Type B pancreatic cell (in vitro differentiated cells): ENCODE data around the gene CATSPERZ. TPM values are rescaled to one million over a fixed set of nuclear protein-coding genes. Genes with fewer than 3 reads are reported as not detected.
A peak's percentile ranks its signal among the peaks of the same experiment; 100 is the strongest.

Experiments
- DNase-seq: peaks from one replicate; pipeline ENCODE4 v3.0.0; 2021; ENCODE audit warnings: mixed read lengths; ENCODE audit not compliant: unreplicated experiment; ENCODE audit errors: extremely low spot score
- H3K27ac Mint-ChIP-seq: 2 replicates; pipeline ENCODE4 v1.8.0; 2021; ENCODE audit warnings: mild to moderate bottlenecking, mixed read lengths
- H3K27me3 Mint-ChIP-seq: 2 replicates; pipeline ENCODE4 v1.8.0; 2021; ENCODE audit warnings: mixed read lengths
- H3K36me3 Mint-ChIP-seq: 2 replicates; pipeline ENCODE4 v1.8.0; 2021; ENCODE audit warnings: mixed read lengths
- H3K4me1 Mint-ChIP-seq: one replicate; pipeline ENCODE4 v1.8.0; 2021; ENCODE audit warnings: mixed read lengths; ENCODE audit not compliant: unreplicated experiment
- H3K4me3 Mint-ChIP-seq: 2 replicates; pipeline ENCODE4 v1.8.0; 2021; ENCODE audit warnings: mild to moderate bottlenecking, mixed read lengths
- H3K9me3 Mint-ChIP-seq: 2 replicates; pipeline ENCODE4 v1.8.0; 2021; ENCODE audit warnings: mixed read lengths
- CTCF ChIP-seq: fragments of 200-600 bp; sonication (generic); conservative IDR thresholded peaks from 2 replicates; pipeline ENCODE4 v1.5.0; 2021; ENCODE audit warnings: antibody characterized with exemption, mild to moderate bottlenecking
- total RNA-seq: library from RNA; stranded (reverse); gene quantifications from 2 replicates; pipeline ENCODE4 v1.2.1, GENCODE V29; 2021; ENCODE audit warnings: low replicate concordance

The CATSPERZ gene
- total RNA-seq, 1 donor from 2014 or later, result not detected

GRCh38 chr11:64318766-64319761 is 18.9 kb downstream of the CATSPERZ start:
- peak overlapping the region; percentile 100 for H3K27ac Mint-ChIP-seq
- no peak for TF ChIP-seq CTCF
- no peaks in the 10 kb centered on the region for H3K9me3 Mint-ChIP-seq
- H3K27me3 Mint-ChIP-seq, result no peaks in the 10 kb centered on the region
- H3K4me3 Mint-ChIP-seq, result peak overlapping the region; percentile 97
- no peak for DNase-seq
- peaks cover 8% of the 10 kb centered on the region for H3K36me3 Mint-ChIP-seq
- peaks cover 21% of the 10 kb centered on the region for H3K4me1 Mint-ChIP-seq

- TF ChIP-seq CTCF, result no peak
Measured at GRCh38 chr11:64320556-64320955, 20.4 kb downstream of the CATSPERZ start.

GRCh38 chr11:64321026-64321425 is 20.9 kb downstream of the CATSPERZ start:
- peaks cover 8% of the 10 kb centered on the region for H3K36me3 Mint-ChIP-seq
- TF ChIP-seq CTCF, result no peak
- H3K4me1 Mint-ChIP-seq, result peaks cover 21% of the 10 kb centered on the region
- H3K27ac Mint-ChIP-seq, result peak overlapping the region; percentile 100
- DNase-seq, result no peak
- no peaks in the 10 kb centered on the region for H3K27me3 Mint-ChIP-seq
- H3K9me3 Mint-ChIP-seq, result no peaks in the 10 kb centered on the region
- H3K4me3 Mint-ChIP-seq, result peak overlapping the region; percentile 75

More at GRCh38 chr11:64320556-64320955, 20.4 kb downstream of the CATSPERZ start:
- H3K27ac Mint-ChIP-seq, result peak overlapping the region; percentile 100
- H3K9me3 Mint-ChIP-seq, result no peaks in the 10 kb centered on the region
- peaks cover 21% of the 10 kb centered on the region for H3K4me1 Mint-ChIP-seq
- peak overlapping the region; percentile 75 for H3K4me3 Mint-ChIP-seq
- no peaks in the 10 kb centered on the region for H3K27me3 Mint-ChIP-seq
- H3K36me3 Mint-ChIP-seq, result peaks cover 8% of the 10 kb centered on the region
- DNase-seq, result no peak

- Mint-ChIP-seq H3K27ac (peak overlapping the region; percentile 100), H3K9me3 (no peaks in the 10 kb centered on the region), H3K4me3 (peak overlapping the region; percentile 75), H3K27me3 (no peaks in the 10 kb centered on the region), H3K4me1 (peaks cover 19% of the 10 kb centered on the region), H3K36me3 (peaks cover 8% of the 10 kb centered on the region)
- DNase-seq, result no peak
- TF ChIP-seq CTCF, result no peak
Measured at GRCh38 chr11:64321533-64321932, 21.4 kb downstream of the CATSPERZ start.

GRCh38 chr11:64322925-64323260 is 22.7 kb downstream of the CATSPERZ start:
- H3K4me1 Mint-ChIP-seq, result peaks cover 15% of the 10 kb centered on the region
- H3K9me3 Mint-ChIP-seq, result no peaks in the 10 kb centered on the region
- DNase-seq, result no peak
- no peak overlapping the region for H3K4me3 Mint-ChIP-seq
- no peak for TF ChIP-seq CTCF
- no peaks in the 10 kb centered on the region for H3K27me3 Mint-ChIP-seq
- H3K36me3 Mint-ChIP-seq, result peaks cover 8% of the 10 kb centered on the region
- H3K27ac Mint-ChIP-seq, result no peak overlapping the region
